Measurements from ENCODE around the gene SCN1A. TPM values are rescaled to one million over a fixed set of nuclear protein-coding genes. Genes with fewer than 3 reads are reported as not detected.

The SCN1A gene
- total RNA-seq, 4 donors from 2014 or later, result not detected

- H3K27ac ChIP-seq, result no peak overlapping the region
- H3K4me3 ChIP-seq, result no peak overlapping the region
- ATAC-seq, result no peak
- no peak for DNase-seq
- H3K9me3 ChIP-seq, result no peaks in the 10 kb centered on the region
- intact Hi-C loops (cut with DNase I; ENCODE audit: low total_unique reads), result no loop called here
- no peaks in the 10 kb centered on the region for H3K36me3 ChIP-seq
- in situ Hi-C loops (cut with MboI; ENCODE audit: low sequenced_read_pairs in 4 of 4), result no loop called here
- no peaks in the 10 kb centered on the region for H3K4me1 ChIP-seq
- H3K27me3 ChIP-seq, result no peaks in the 10 kb centered on the region
- TF ChIP-seq, protein P1, sequence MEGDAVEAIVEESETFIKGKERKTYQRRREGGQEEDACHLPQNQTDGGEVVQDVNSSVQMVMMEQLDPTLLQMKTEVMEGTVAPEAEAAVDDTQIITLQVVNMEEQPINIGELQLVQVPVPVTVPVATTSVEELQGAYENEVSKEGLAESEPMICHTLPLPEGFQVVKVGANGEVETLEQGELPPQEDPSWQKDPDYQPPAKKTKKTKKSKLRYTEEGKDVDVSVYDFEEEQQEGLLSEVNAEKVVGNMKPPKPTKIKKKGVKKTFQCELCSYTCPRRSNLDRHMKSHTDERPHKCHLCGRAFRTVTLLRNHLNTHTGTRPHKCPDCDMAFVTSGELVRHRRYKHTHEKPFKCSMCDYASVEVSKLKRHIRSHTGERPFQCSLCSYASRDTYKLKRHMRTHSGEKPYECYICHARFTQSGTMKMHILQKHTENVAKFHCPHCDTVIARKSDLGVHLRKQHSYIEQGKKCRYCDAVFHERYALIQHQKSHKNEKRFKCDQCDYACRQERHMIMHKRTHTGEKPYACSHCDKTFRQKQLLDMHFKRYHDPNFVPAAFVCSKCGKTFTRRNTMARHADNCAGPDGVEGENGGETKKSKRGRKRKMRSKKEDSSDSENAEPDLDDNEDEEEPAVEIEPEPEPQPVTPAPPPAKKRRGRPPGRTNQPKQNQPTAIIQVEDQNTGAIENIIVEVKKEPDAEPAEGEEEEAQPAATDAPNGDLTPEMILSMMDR (IDR thresholded peaks at IDR 0.05 in 4 of 5, conservative IDR thresholded peaks at IDR 0.05 in 1 of 5), result no peak
- TF ChIP-seq POLR2A (IDR thresholded peaks at IDR 0.05), result no peak
These were observed 27.8 kb upstream of the SCN1A start for GRCh38 chr2:166155589-166155988.

- no peak overlapping the region for H3K4me3 ChIP-seq
- no peaks in the 10 kb centered on the region for H3K4me1 ChIP-seq
- H3K9me3 ChIP-seq, result no peaks in the 10 kb centered on the region
- H3K27ac ChIP-seq, result no peak overlapping the region
- no peaks in the 10 kb centered on the region for H3K27me3 ChIP-seq
- in situ Hi-C loops (cut with MboI; ENCODE audit: low sequenced_read_pairs in 4 of 4) (no loop called here), intact Hi-C loops (cut with DNase I; ENCODE audit: low total_unique reads) (no loop called here)
- ATAC-seq (no peak), DNase-seq (no peak)
- no peak for TF ChIP-seq POLR2A (IDR thresholded peaks at IDR 0.05)
- TF ChIP-seq, protein P1 (IDR thresholded peaks at IDR 0.05 in 4 of 5, conservative IDR thresholded peaks at IDR 0.05 in 1 of 5), result no peak
- H3K36me3 ChIP-seq, result no peaks in the 10 kb centered on the region
These were observed 27.0 kb upstream of the SCN1A start for GRCh38 chr2:166154685-166155338.

DNA sequence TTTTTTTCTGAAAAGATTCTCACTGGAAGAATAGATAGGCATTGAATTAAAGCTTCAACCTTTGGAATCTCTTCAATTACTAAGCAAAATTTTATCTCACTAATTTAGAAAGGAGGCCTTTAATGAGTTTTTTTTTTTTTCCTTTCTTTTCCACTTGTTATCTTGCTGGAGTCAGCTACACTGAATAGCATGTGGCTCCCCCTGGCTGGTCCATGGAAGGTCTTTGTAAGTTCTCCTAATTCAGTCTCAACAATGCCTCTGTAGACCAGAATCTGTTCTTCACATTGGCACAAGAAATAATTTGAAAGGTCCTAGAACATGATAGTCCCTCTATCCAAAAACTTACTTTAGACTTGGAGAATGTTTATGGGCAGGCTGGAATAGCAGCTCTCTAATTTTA, 24.2 kb upstream of the SCN1A start:
- Histone ChIP-seq H3K27me3 (no peaks in the 10 kb centered on the region), H3K4me1 (no peaks in the 10 kb centered on the region), H3K9me3 (no peaks in the 10 kb centered on the region), H3K4me3 (no peak overlapping the region), H3K27ac (no peak overlapping the region), H3K36me3 (no peaks in the 10 kb centered on the region)
- DNase-seq, result no peak
- intact Hi-C loops (cut with DNase I; ENCODE audit: low total_unique reads), result no loop called here
- in situ Hi-C loops (cut with MboI; ENCODE audit: low sequenced_read_pairs in 4 of 4), result no loop called here
- TF ChIP-seq, protein P1 (IDR thresholded peaks at IDR 0.05 in 4 of 5, conservative IDR thresholded peaks at IDR 0.05 in 1 of 5), result no peak
- no peak for TF ChIP-seq POLR2A (IDR thresholded peaks at IDR 0.05)
- ATAC-seq, result no peak

GRCh38 chr2:166148500-166149400, 20.9 kb upstream of the SCN1A start:
- Histone ChIP-seq H3K4me3 (no peak overlapping the region), H3K4me1 (no peaks in the 10 kb centered on the region), H3K9me3 (no peaks in the 10 kb centered on the region), H3K36me3 (no peaks in the 10 kb centered on the region), H3K27ac (no peak overlapping the region), H3K27me3 (no peaks in the 10 kb centered on the region)
- in situ Hi-C loops (cut with MboI; ENCODE audit: low sequenced_read_pairs in 4 of 4) (loop anchor here in 2 of 4 donors (25.0 kb wide), 1 partner anchor 186 kb away; the partner anchor contains the start of gene TTC21B (in 2 of the 2)), intact Hi-C loops (cut with DNase I; ENCODE audit: low total_unique reads) (no loop called here)
- TF ChIP-seq POLR2A (IDR thresholded peaks at IDR 0.05), result no peak
- TF ChIP-seq, protein P1 (IDR thresholded peaks at IDR 0.05 in 4 of 5, conservative IDR thresholded peaks at IDR 0.05 in 1 of 5), result no peak
- DNase-seq, result no peak
- ATAC-seq, result no peak

Measured in gastrocnemius medialis (tissue), 4 donors.